ENCODE measurements around the gene FGR. TPM values are rescaled to one million over a fixed set of nuclear protein-coding genes. Genes with fewer than 3 reads are reported as not detected.
A peak's percentile ranks its signal among the peaks of the same experiment; 100 is the strongest.

FGR gene
- total RNA-seq, 1 donor = 0.18 TPM

GRCh38 chr1:27665016-27665651 lies 30.1 kb upstream of the FGR start:
- no peak overlapping the region for H3K4me3 ChIP-seq (ENCODE audit: low read depth, low read length)
- TF ChIP-seq, protein P1, sequence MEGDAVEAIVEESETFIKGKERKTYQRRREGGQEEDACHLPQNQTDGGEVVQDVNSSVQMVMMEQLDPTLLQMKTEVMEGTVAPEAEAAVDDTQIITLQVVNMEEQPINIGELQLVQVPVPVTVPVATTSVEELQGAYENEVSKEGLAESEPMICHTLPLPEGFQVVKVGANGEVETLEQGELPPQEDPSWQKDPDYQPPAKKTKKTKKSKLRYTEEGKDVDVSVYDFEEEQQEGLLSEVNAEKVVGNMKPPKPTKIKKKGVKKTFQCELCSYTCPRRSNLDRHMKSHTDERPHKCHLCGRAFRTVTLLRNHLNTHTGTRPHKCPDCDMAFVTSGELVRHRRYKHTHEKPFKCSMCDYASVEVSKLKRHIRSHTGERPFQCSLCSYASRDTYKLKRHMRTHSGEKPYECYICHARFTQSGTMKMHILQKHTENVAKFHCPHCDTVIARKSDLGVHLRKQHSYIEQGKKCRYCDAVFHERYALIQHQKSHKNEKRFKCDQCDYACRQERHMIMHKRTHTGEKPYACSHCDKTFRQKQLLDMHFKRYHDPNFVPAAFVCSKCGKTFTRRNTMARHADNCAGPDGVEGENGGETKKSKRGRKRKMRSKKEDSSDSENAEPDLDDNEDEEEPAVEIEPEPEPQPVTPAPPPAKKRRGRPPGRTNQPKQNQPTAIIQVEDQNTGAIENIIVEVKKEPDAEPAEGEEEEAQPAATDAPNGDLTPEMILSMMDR (IDR thresholded peaks at IDR 0.05; ENCODE audit: insufficient read depth, low read length) = no peak
- DNase-seq (ENCODE audit: low read depth) = no peak

GRCh38 chr1:27664291-27664690 lies 29.3 kb upstream of the FGR start:
- TF ChIP-seq, protein P1 (IDR thresholded peaks at IDR 0.05; ENCODE audit: insufficient read depth, low read length) = no peak
- DNase-seq (ENCODE audit: low read depth) = no peak

GRCh38 chr1:27662707-27663393 lies 27.9 kb upstream of the FGR start:
- TF ChIP-seq, protein P1 (IDR thresholded peaks at IDR 0.05; ENCODE audit: insufficient read depth, low read length) = peak; percentile 89
- DNase-seq (ENCODE audit: low read depth) = peak; percentile 86
- H3K4me3 ChIP-seq (ENCODE audit: low read depth, low read length) = no peak overlapping the region

More at GRCh38 chr1:27664291-27664690, 29.3 kb upstream of the FGR start:
- H3K4me3 ChIP-seq (ENCODE audit: low read depth, low read length) = no peak overlapping the region

DNA sequence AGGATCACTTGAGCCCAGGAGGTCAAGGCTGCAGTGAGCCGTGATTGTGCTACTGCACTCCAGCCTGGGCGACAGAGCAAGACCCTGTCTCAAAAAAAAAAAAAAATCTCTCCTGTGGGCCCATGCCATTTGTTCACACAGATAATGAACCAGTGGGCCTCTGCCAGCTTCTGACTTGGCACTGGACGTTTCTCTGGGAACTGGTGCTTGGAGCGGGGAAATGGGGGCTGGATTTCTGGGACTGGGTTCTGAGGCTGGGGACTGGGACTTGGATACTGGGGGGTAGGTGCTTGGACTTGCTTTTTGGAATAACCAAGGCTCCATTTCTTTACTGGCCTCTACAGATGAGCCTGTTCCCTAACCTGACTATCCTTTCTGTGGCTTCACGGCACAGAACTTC lies 27.3 kb upstream of the FGR start:
- DNase-seq (ENCODE audit: low read depth) = no peak
- no peak overlapping the region for H3K4me3 ChIP-seq (ENCODE audit: low read depth, low read length)
- TF ChIP-seq, protein P1 (IDR thresholded peaks at IDR 0.05; ENCODE audit: insufficient read depth, low read length) = no peak

- DNase-seq (ENCODE audit: low read depth) = no peak
- no peak overlapping the region for H3K4me3 ChIP-seq (ENCODE audit: low read depth, low read length)
- TF ChIP-seq, protein P1 (IDR thresholded peaks at IDR 0.05; ENCODE audit: insufficient read depth, low read length) = no peak
These were observed 26.6 kb upstream of the FGR start for GRCh38 chr1:27661412-27662075.

GRCh38 chr1:27660300-27660835 lies 25.4 kb upstream of the FGR start:
- TF ChIP-seq, protein P1 (IDR thresholded peaks at IDR 0.05; ENCODE audit: insufficient read depth, low read length) = no peak
- peak overlapping the region; percentile 56 for H3K4me3 ChIP-seq (ENCODE audit: low read depth, low read length)
- DNase-seq (ENCODE audit: low read depth) = no peak
